Measurements from ENCODE around the gene ATP5PD. TPM values are rescaled to one million over a fixed set of nuclear protein-coding genes. Genes with fewer than 3 reads are reported as not detected.
A peak's percentile ranks its signal among the peaks of the same experiment; 100 is the strongest.

The ATP5PD gene
- total RNA-seq, 1 donor, result 278 TPM

DNA sequence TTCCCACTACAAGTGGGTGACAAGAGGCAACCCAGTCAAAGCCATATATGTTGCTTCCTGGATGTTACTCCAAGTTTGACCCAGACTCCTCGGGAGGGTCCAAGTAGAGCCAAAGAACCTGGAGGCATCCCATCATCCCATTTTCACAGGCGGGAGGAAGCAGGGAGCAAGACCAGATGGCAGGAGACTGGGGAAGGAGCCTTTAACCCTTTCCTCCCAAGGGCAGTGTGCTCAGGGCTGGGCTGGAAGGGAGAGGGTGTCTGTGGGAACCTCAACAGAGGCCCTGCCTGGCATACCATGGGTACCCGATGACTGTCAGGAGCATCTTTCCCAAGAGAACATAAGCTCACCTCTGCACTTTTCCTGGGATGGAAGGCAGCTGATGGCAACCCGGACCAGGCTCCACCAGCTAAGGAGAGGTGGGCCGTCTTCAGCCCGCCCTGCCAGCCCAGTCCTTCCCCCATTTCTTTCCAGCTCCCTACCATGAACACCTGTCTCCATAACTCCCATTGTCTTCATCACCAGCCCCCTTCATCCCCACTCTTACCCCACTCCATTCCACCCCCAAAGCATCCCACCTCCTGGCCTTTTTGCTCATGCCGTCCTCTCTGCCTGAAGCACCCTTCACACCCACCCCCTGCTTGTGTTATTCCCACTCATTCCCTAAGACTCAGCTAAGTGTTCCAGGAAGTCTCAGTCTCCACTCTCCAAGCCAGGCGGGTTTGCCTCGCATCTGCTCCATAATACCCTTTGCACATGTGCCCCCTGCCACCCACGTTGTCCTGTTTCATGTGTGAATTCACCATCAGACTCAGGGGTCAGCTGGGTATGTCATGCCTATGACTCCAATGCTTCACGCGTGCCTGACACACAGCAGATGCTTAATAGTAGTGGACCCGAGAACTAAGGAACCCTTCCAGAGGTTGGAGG lies 35.1 kb upstream of the ATP5PD start:
- peak; percentile 67 for DNase-seq (ENCODE audit: insufficient read length, low spot score, missing footprints)
- Histone ChIP-seq H3K36me3 (ENCODE audit: insufficient read depth, low read length) (no peaks in the 10 kb centered on the region), H3K79me2 (ENCODE audit: insufficient read depth, low read length) (no peaks in the 10 kb centered on the region), H3K9me3 (ENCODE audit: low read depth, low read length) (no peaks in the 10 kb centered on the region), H2AFZ (ENCODE audit: low read length) (no peak overlapping the region), H3K4me3 (ENCODE audit: insufficient read depth, low read length) (no peak overlapping the region), H4K20me1 (ENCODE audit: insufficient read depth, low read length) (no peaks in the 10 kb centered on the region), H3K4me1 (ENCODE audit: insufficient read depth, low read length) (peaks cover 51% of the 10 kb centered on the region), H3K27me3 (ENCODE audit: insufficient read depth, low read length) (no peaks in the 10 kb centered on the region), H3K27ac (ENCODE audit: low read depth, low read length) (no peak overlapping the region), H3K4me2 (ENCODE audit: insufficient read depth, low read length) (no peak overlapping the region)
- TF ChIP-seq, protein P1, sequence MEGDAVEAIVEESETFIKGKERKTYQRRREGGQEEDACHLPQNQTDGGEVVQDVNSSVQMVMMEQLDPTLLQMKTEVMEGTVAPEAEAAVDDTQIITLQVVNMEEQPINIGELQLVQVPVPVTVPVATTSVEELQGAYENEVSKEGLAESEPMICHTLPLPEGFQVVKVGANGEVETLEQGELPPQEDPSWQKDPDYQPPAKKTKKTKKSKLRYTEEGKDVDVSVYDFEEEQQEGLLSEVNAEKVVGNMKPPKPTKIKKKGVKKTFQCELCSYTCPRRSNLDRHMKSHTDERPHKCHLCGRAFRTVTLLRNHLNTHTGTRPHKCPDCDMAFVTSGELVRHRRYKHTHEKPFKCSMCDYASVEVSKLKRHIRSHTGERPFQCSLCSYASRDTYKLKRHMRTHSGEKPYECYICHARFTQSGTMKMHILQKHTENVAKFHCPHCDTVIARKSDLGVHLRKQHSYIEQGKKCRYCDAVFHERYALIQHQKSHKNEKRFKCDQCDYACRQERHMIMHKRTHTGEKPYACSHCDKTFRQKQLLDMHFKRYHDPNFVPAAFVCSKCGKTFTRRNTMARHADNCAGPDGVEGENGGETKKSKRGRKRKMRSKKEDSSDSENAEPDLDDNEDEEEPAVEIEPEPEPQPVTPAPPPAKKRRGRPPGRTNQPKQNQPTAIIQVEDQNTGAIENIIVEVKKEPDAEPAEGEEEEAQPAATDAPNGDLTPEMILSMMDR (IDR thresholded peaks at IDR 0.05; ENCODE audit: extremely low read depth, low read depth, low read length), result no peak

DNA sequence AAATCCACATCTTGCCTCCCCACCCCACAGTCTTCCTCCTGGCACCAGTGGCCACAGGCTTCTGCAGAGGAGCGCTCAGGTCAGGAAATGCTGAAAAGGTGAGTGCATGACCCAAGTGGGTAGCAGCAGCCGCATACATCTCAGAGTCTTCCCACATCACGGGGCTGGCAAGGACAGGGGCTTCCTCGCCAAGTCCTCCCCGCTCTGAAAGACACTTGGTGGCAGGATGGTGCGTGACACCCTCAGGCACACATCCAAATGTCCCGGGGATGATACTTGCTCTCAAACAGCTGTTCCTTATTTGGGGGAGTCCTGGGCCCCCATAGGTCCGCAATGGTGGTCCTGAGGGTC lies 32.2 kb upstream of the ATP5PD start:
- TF ChIP-seq, protein P1 (IDR thresholded peaks at IDR 0.05; ENCODE audit: extremely low read depth, low read depth, low read length), result no peak
- no peaks in the 10 kb centered on the region for H4K20me1 ChIP-seq (ENCODE audit: insufficient read depth, low read length)
- H3K4me2 ChIP-seq (ENCODE audit: insufficient read depth, low read length), result peak overlapping the region; percentile 64
- no peaks in the 10 kb centered on the region for H3K9me3 ChIP-seq (ENCODE audit: low read depth, low read length)
- H2AFZ ChIP-seq (ENCODE audit: low read length), result no peak overlapping the region
- H3K4me3 ChIP-seq (ENCODE audit: insufficient read depth, low read length), result peak overlapping the region; percentile 33
- no peaks in the 10 kb centered on the region for H3K79me2 ChIP-seq (ENCODE audit: insufficient read depth, low read length)
- H3K36me3 ChIP-seq (ENCODE audit: insufficient read depth, low read length), result no peaks in the 10 kb centered on the region
- no peak for DNase-seq (ENCODE audit: insufficient read length, low spot score, missing footprints)
- peak overlapping the region; percentile 83 for H3K27ac ChIP-seq (ENCODE audit: low read depth, low read length)
- no peaks in the 10 kb centered on the region for H3K27me3 ChIP-seq (ENCODE audit: insufficient read depth, low read length)
- peaks cover 40% of the 10 kb centered on the region for H3K4me1 ChIP-seq (ENCODE audit: insufficient read depth, low read length)

DNA sequence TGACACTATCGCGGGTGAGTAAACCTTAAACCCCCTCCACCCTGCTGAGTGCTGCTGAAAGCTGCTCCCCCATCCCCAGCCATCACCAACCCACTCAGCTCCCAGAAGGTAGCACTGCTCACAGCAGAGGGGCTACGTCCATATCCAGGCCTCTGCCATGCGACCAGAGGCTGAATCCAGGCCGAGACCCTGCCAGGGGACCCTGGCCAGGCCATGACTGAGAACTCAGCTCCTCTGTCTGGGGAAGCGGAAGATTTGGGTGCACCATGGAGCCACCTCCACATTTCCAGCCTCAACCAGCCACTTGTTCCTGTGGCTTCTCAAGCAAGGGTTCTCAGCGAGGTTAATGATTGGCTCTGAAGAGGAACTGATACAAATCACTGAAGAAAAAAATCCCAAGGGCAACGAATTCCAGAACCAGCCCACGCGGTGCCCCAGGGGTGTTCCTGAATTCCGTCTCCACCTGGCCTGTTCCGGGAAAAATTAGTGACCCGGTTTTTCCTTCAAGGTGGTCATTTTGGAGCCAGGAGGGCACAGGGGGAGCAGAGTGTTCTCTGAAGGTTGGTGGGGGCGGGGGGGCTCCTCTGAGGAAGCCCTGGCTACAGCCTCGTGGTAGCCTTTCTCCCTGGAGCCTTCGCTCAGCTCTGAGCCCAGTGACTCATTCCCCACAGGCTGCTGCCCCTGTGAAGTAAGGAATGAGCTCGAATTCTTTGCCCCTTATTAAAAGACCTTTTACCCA lies 31.7 kb upstream of the ATP5PD start:
- Histone ChIP-seq H3K79me2 (ENCODE audit: insufficient read depth, low read length) (no peaks in the 10 kb centered on the region), H2AFZ (ENCODE audit: low read length) (peak overlapping the region; percentile 76), H3K27ac (ENCODE audit: low read depth, low read length) (peak overlapping the region; percentile 83), H3K4me3 (ENCODE audit: insufficient read depth, low read length) (peak overlapping the region; percentile 33), H3K27me3 (ENCODE audit: insufficient read depth, low read length) (no peaks in the 10 kb centered on the region), H3K4me1 (ENCODE audit: insufficient read depth, low read length) (peaks cover 37% of the 10 kb centered on the region), H4K20me1 (ENCODE audit: insufficient read depth, low read length) (no peaks in the 10 kb centered on the region), H3K9me3 (ENCODE audit: low read depth, low read length) (no peaks in the 10 kb centered on the region), H3K4me2 (ENCODE audit: insufficient read depth, low read length) (peak overlapping the region; percentile 64), H3K36me3 (ENCODE audit: insufficient read depth, low read length) (no peaks in the 10 kb centered on the region)
- DNase-seq (ENCODE audit: insufficient read length, low spot score, missing footprints), result peak; percentile 99
- TF ChIP-seq, protein P1 (IDR thresholded peaks at IDR 0.05; ENCODE audit: extremely low read depth, low read depth, low read length), result no peak
